IMR-90 (cell line): Measurements from ENCODE around the gene LRFN5. TPM values are rescaled to one million over a fixed set of nuclear protein-coding genes. Genes with fewer than 3 reads are reported as not detected.

Source experiments
- ATAC-seq: fragments of 200-7000 bp; cut with Tn5 transposase; 2 replicates; pipeline ENCODE4 v1.9.1; 2020; ENCODE audit warnings: low read depth, mild to moderate bottlenecking, moderate library complexity
- BruUV-seq: library from RNA; stranded (reverse); fragments of 400-500 nt; replicated peaks from 2 replicates; lab custom pipeline; 2021; lab: Mats Ljungman, UMichigan
- CTCF ChIA-PET: fragments of 300-600 bp; formaldehyde crosslinking; extraction: SDS; loops from one replicate; lab custom pipeline; 2021; ENCODE audit warnings: antibody characterized with exemption; lab: Yijun Ruan, JAX
- POLR2A ChIA-PET: fragments of 300-600 bp; sonication (Branson Sonifier 250); formaldehyde crosslinking; loops from one replicate; lab custom pipeline; 2022; ENCODE audit warnings: antibody characterized with exemption; ENCODE audit not compliant: unreplicated experiment; lab: Charles Lee
- DNase-seq: peaks from one replicate; pipeline ENCODE4 v3.0.0; 2013
- H2AFZ ChIP-seq: replicated peaks from 2 replicates; pipeline ENCODE3; 2013; ENCODE audit warnings: low read length, mild to moderate bottlenecking; ENCODE audit not compliant: poor library complexity
- H2AK5ac ChIP-seq: 2 replicates; pipeline ENCODE4 v1.6.1; 2013; ENCODE audit warnings: low read depth, low read length, inconsistent platforms
- H2AK9ac ChIP-seq: replicated peaks from 2 replicates; pipeline ENCODE3; 2013; ENCODE audit warnings: mild to moderate bottlenecking, low read depth, low read length, moderate library complexity; ENCODE audit not compliant: poor library complexity
- H2BK120ac ChIP-seq: 2 replicates; pipeline ENCODE4 v1.6.1; 2013; ENCODE audit warnings: low read depth, low read length, inconsistent platforms
- H2BK15ac ChIP-seq: 3 replicates; pipeline ENCODE4 v1.6.1; 2013; ENCODE audit warnings: low read depth, low read length, inconsistent platforms
- H2BK20ac ChIP-seq: 2 replicates; pipeline ENCODE4 v1.6.1; 2013; ENCODE audit warnings: low read depth, mild to moderate bottlenecking, inconsistent platforms, low read length, moderate library complexity
- H2BK5ac ChIP-seq: 2 replicates; pipeline ENCODE4 v1.6.1; 2013; ENCODE audit warnings: mild to moderate bottlenecking, low read depth, low read length, inconsistent platforms; ENCODE audit not compliant: poor library complexity, severe bottlenecking
- H3K14ac ChIP-seq: replicated peaks from 2 replicates; pipeline ENCODE4 v1.6.1; 2013; ENCODE audit warnings: low read depth, low read length, inconsistent platforms
- H3K18ac ChIP-seq: 2 replicates; pipeline ENCODE4 v1.6.1; 2013; ENCODE audit warnings: low read depth, low read length, control low read depth
- H3K23ac ChIP-seq: 2 replicates; pipeline ENCODE4 v1.6.1; 2013; ENCODE audit warnings: low read depth, low read length, inconsistent platforms
- H3K27ac ChIP-seq: 2 replicates; pipeline ENCODE4 v1.5.1; 2013; ENCODE audit warnings: mild to moderate bottlenecking, control low read depth, low read length; ENCODE audit not compliant: insufficient read depth
- H3K27me3 ChIP-seq: 2 replicates; pipeline ENCODE4 v1.6.1; 2013; ENCODE audit warnings: low read length; ENCODE audit not compliant: control insufficient read depth, insufficient read depth
- H3K36me3 ChIP-seq: 2 replicates; pipeline ENCODE4 v1.6.1; 2013; ENCODE audit warnings: low read length, mixed read lengths; ENCODE audit not compliant: control insufficient read depth, insufficient read depth
- H3K4ac ChIP-seq: 2 replicates; pipeline ENCODE4 v1.6.1; 2013; ENCODE audit warnings: low read depth, low read length, inconsistent platforms
- H3K4me1 ChIP-seq: 2 replicates; pipeline ENCODE4 v1.6.1; 2013; ENCODE audit warnings: low read length, mixed read lengths; ENCODE audit not compliant: control insufficient read depth, insufficient read depth
- H3K4me2 ChIP-seq: 2 replicates; pipeline ENCODE4 v1.6.1; 2013; ENCODE audit warnings: low read depth, mild to moderate bottlenecking, control low read depth, low read length, moderate library complexity
- H3K4me3 ChIP-seq: 2 replicates; pipeline ENCODE4 v1.5.1; 2013; ENCODE audit warnings: low read depth, mild to moderate bottlenecking, control low read depth, low read length, moderate library complexity; ENCODE audit not compliant: insufficient read depth
- H3K56ac ChIP-seq: 2 replicates; pipeline ENCODE4 v1.6.1; 2013; ENCODE audit warnings: low read length, inconsistent platforms; ENCODE audit not compliant: insufficient read depth; ENCODE audit errors: extremely low read depth
- H3K79me1 ChIP-seq, 2 experiments: 2 replicates each; pipeline ENCODE4 v1.6.1; 2013; ENCODE audit warnings: low read length in 2 of 2, inconsistent platforms in 1 of 2, low read depth in 1 of 2
- H3K9ac ChIP-seq: 2 replicates; pipeline ENCODE4 v1.6.1; 2013; ENCODE audit warnings: low read depth, low read length, control low read depth
- H3K9me1 ChIP-seq: 2 replicates; pipeline ENCODE4 v1.6.1; 2013; ENCODE audit warnings: low read length, inconsistent platforms; ENCODE audit not compliant: insufficient read depth
- H3K9me3 ChIP-seq: 2 replicates; pipeline ENCODE4 v1.6.1; 2013; ENCODE audit warnings: low read length; ENCODE audit not compliant: control insufficient read depth, insufficient read depth
- H4K20me1 ChIP-seq: 2 replicates; pipeline ENCODE4 v1.6.1; 2013; ENCODE audit warnings: low read length, inconsistent platforms; ENCODE audit not compliant: insufficient read depth
- H4K5ac ChIP-seq: 2 replicates; pipeline ENCODE4 v1.6.1; 2013; ENCODE audit warnings: mild to moderate bottlenecking, low read depth, low read length, control low read depth
- H4K8ac ChIP-seq, 2 experiments: 2 replicates each; pipeline ENCODE4 v1.6.1; 2013; ENCODE audit warnings: low read depth in 2 of 2, low read length in 2 of 2, control low read depth in 1 of 2, inconsistent platforms in 1 of 2
- H4K91ac ChIP-seq: 2 replicates; pipeline ENCODE4 v1.6.1; 2013; ENCODE audit warnings: low read depth, low read length, inconsistent platforms; ENCODE audit not compliant: insufficient read depth
- BHLHE40 ChIP-seq: fragments of 150-350 bp; IDR thresholded peaks from 2 replicates; pipeline ENCODE4 v1.6.1; 2016; ENCODE audit warnings: mild to moderate bottlenecking, low read depth, low read length
- CEBPB ChIP-seq: IDR thresholded peaks from 2 replicates; pipeline ENCODE4 v1.6.1; 2012; ENCODE audit warnings: low read depth, low read length, improper control_type of control experiment
- CHD1 ChIP-seq: IDR thresholded peaks from 2 replicates; pipeline ENCODE4 v1.6.1; 2012; ENCODE audit warnings: low read depth, low read length, improper control_type of control experiment
- CTCF ChIP-seq: conservative IDR thresholded peaks from 2 replicates; pipeline ENCODE4 v1.5.1; 2012; ENCODE audit warnings: mild to moderate bottlenecking, low read depth, low read length, improper control_type of control experiment
- FOS ChIP-seq: fragments of 150-350 bp; IDR thresholded peaks from 2 replicates; pipeline ENCODE4 v1.6.1; 2016; ENCODE audit warnings: low read depth, low read length
- MAFK ChIP-seq: IDR thresholded peaks from 2 replicates; pipeline ENCODE4 v1.6.1; 2012; ENCODE audit warnings: low read depth, low read length, improper control_type of control experiment
- MAZ ChIP-seq: IDR thresholded peaks from 2 replicates; pipeline ENCODE4 v1.6.1; 2012; ENCODE audit warnings: low read depth, mild to moderate bottlenecking, low read length, improper control_type of control experiment, moderate library complexity, borderline replicate concordance
- MXI1 ChIP-seq: IDR thresholded peaks from 2 replicates; pipeline ENCODE4 v1.6.1; 2012; ENCODE audit warnings: low read depth, mild to moderate bottlenecking, low read length, moderate library complexity, borderline replicate concordance
- NFE2L2 ChIP-seq: fragments of 150-350 bp; IDR thresholded peaks from 2 replicates; pipeline ENCODE4 v1.6.1; 2016; ENCODE audit warnings: low read depth, mild to moderate bottlenecking, low read length
- POLR2A ChIP-seq: IDR thresholded peaks from 2 replicates; pipeline ENCODE4 v1.6.1; 2012; ENCODE audit warnings: mild to moderate bottlenecking, low read depth, low read length
- RAD21 ChIP-seq: IDR thresholded peaks from 2 replicates; pipeline ENCODE4 v1.6.1; 2012; ENCODE audit warnings: low read length, improper control_type of control experiment
- RCOR1 ChIP-seq: IDR thresholded peaks from 2 replicates; pipeline ENCODE4 v1.6.1; 2012; ENCODE audit warnings: mild to moderate bottlenecking, low read length, improper control_type of control experiment; ENCODE audit not compliant: insufficient replicate concordance
- RFX5 ChIP-seq: IDR thresholded peaks from 2 replicates; pipeline ENCODE4 v1.8.0; 2012; ENCODE audit warnings: low read depth, mild to moderate bottlenecking, low read length, moderate library complexity
- SMC3 ChIP-seq: fragments of 150-350 bp; IDR thresholded peaks from 2 replicates; pipeline ENCODE4 v1.6.1; 2016; ENCODE audit warnings: low read depth, mild to moderate bottlenecking, antibody characterized with exemption, low read length, moderate library complexity
- USF2 ChIP-seq: fragments of 150-350 bp; IDR thresholded peaks from 2 replicates; pipeline ENCODE4 v1.6.1; 2017; ENCODE audit warnings: mild to moderate bottlenecking, antibody characterized with exemption, low read length, low read depth
- WGBS, 2 experiments: methylation state at CpG; one replicate each; pipeline versions ENCODE4 v1.1.5 to v1.1.7; 2013; ENCODE audit warnings: missing lambda C conversion rate in 2 of 2; ENCODE audit not compliant: insufficient read length in 1 of 2; ENCODE audit errors: extremely low coverage in 2 of 2; 5-methylcytosine and 5-hydroxymethylcytosine counted together
- dilution Hi-C: fragments of 300-500 bp; cut with HindIII; formaldehyde crosslinking; loops from one replicate; pipeline ENCODE4 v1.14.3; 2018; ENCODE audit warnings: low sequenced_read_pairs; ENCODE audit not compliant: unreplicated experiment
- in situ Hi-C: fragments of 300-500 bp; cut with MboI; formaldehyde crosslinking; loops from 3 replicates; pipeline ENCODE4 v1.14.3; 2019; ENCODE audit warnings: low sequenced_read_pairs, inconsistent platforms, mixed read lengths
- intact Hi-C: fragments of 100-400 bp; cut with micrococcal nuclease; formaldehyde crosslinking; loops from 2 replicates; pipeline ENCODE4 v1.10.0; 2022
- polyA plus RNA-seq, 3 experiments: library from polyadenylated mRNA; depleted of rRNA; stranded (reverse); fragments of >200 nt; gene quantifications; 2 replicates each; pipeline ENCODE4 v1.2.3, GENCODE V29; 2012; ENCODE audit warnings: low replicate concordance in 1 of 3
- total RNA-seq: library from RNA; depleted of rRNA; stranded (reverse); fragments of >200 nt; gene quantifications from 2 replicates; pipeline ENCODE4 v1.2.3, GENCODE V29; 2012
- TF ChIP-seq, protein P1 (sequence below): fragments of 150-350 bp; IDR thresholded peaks from 2 replicates; pipeline ENCODE4 v1.6.1; 2016; ENCODE audit warnings: low read depth, mild to moderate bottlenecking, low read length, moderate library complexity, borderline replicate concordance

Gene LRFN5
- total and polyA plus RNA-seq, 2 of the 4 experiments (the other 2 are of a cell fraction), result 1.8 to 3.6 TPM

DNA sequence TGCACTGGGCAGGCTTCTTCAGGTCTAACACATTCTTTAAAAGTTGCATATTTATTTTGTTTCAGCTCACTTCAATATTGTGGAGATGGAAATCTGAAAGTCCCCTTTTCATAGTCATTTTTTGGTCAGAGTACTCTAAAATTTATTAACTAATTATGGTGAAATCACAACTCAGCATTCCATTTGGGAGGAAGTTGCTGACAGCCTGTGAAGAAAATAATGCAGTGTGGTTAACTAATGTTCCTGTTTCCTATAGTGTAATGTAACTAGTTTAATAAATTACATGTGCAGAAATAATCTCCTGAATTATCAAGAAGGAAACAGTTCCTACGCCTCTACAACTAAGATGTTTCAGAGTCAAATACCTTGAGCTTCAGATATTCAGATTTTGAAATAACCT, 17.1 kb downstream of the LRFN5 start:
- Histone ChIP-seq H3K14ac (no peak overlapping the region), H3K9me1 (no peaks in the 10 kb centered on the region), H3K4ac (no peak overlapping the region), H3K27ac (no peak overlapping the region), H3K4me1 (no peaks in the 10 kb centered on the region), H2BK5ac (no peak overlapping the region), H2BK20ac (no peak overlapping the region), H2AK5ac (no peak overlapping the region), H4K5ac (no peak overlapping the region), H4K8ac (no peak overlapping the region), H3K23ac (no peak overlapping the region), H3K4me3 (no peak overlapping the region), H3K27me3 (no peaks in the 10 kb centered on the region), H2AK9ac (no peak overlapping the region), H4K91ac (no peak overlapping the region), H2BK120ac (no peak overlapping the region), H3K9me3 (no peaks in the 10 kb centered on the region), H4K20me1 (no peaks in the 10 kb centered on the region), H2AFZ (no peak overlapping the region), H2BK15ac (no peak overlapping the region), H3K9ac (no peak overlapping the region), H3K36me3 (no peaks in the 10 kb centered on the region), H3K18ac (no peak overlapping the region), H3K56ac (no peak overlapping the region), H3K79me1 (no peaks in the 10 kb centered on the region), H3K4me2 (no peak overlapping the region)
- dilution Hi-C loops (no loop called here), in situ Hi-C loops (no loop called here), intact Hi-C loops (no loop called here)
- ChIA-PET CTCF (no interaction called here), POLR2A (no interaction called here)
- no peak for DNase-seq
- no peak for ATAC-seq
- TF ChIP-seq RFX5 (no peak), BHLHE40 (no peak), NFE2L2 (no peak), FOS (no peak), CEBPB (no peak), MAZ (no peak), CHD1 (no peak), RCOR1 (no peak), MXI1 (no peak), POLR2A (no peak), USF2 (no peak), CTCF (no peak), RAD21 (no peak), SMC3 (no peak), MAFK (no peak)
- TF ChIP-seq, protein P1, sequence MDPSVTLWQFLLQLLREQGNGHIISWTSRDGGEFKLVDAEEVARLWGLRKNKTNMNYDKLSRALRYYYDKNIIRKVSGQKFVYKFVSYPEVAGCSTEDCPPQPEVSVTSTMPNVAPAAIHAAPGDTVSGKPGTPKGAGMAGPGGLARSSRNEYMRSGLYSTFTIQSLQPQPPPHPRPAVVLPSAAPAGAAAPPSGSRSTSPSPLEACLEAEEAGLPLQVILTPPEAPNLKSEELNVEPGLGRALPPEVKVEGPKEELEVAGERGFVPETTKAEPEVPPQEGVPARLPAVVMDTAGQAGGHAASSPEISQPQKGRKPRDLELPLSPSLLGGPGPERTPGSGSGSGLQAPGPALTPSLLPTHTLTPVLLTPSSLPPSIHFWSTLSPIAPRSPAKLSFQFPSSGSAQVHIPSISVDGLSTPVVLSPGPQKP, result no peak
- BruUV-seq, result no TSS peak
- WGBS, 2 experiments, result no CpG with 5 or more reads among the region's 1 CpG
